Measurements from ENCODE around the gene MYRF. TPM values are rescaled to one million over a fixed set of nuclear protein-coding genes. Genes with fewer than 3 reads are reported as not detected.

Gene MYRF
- total and polyA plus RNA-seq, 4 donors: 0.23 to 2.3 (median 1.0) TPM

- Histone ChIP-seq H3K4me3 (ENCODE audit: low read length in 2 of 2) (no peak overlapping the region), H3K27ac (ENCODE audit: low read depth in 1 of 2, low read length in 2 of 2) (no peak overlapping the region), H3K9me3 (ENCODE audit: control insufficient read depth, low read length) (no peaks in the 10 kb centered on the region), H3K27me3 (ENCODE audit: control insufficient read depth in 1 of 2, insufficient read depth in 2 of 2, low read length in 1 of 2) (no peaks in the 10 kb centered on the region), H3K4me1 (ENCODE audit: control insufficient read depth in 1 of 2, insufficient read depth in 2 of 2, low read length in 2 of 2) (no peaks in the 10 kb centered on the region), H3K36me3 (ENCODE audit: control insufficient read depth in 1 of 2, insufficient read depth in 2 of 2, low read length in 1 of 2) (no peaks in the 10 kb centered on the region)
- intact Hi-C loops (cut with DNase I): loop anchor here (2.0 to 10.0 kb wide), 9 partner anchors 76 to 519 kb away; partner anchors contain the start of gene INCENP (in 1 of the 2)
- no peak for ATAC-seq (ENCODE audit: low FRiP score)
- 91% methylated on average over 18 of the region's 18 CpGs for WGBS, 2 donors
- peak; percentile 33 to 69 for DNase-seq
Observed at GRCh38 chr11:61795876-61796526, 43.6 kb downstream of the MYRF start.

- H3K36me3 ChIP-seq (ENCODE audit: control insufficient read depth in 1 of 2, insufficient read depth in 2 of 2, low read length in 1 of 2): no peaks in the 10 kb centered on the region
- peak; percentile 73 for ATAC-seq (ENCODE audit: low FRiP score)
- no peak overlapping the region for H3K27ac ChIP-seq (ENCODE audit: low read depth in 1 of 2, low read length in 2 of 2)
Observed at GRCh38 chr11:61797263-61797944, 45.0 kb downstream of the MYRF start.

GRCh38 chr11:61799665-61800284, 47.3 kb downstream of the MYRF start:
- H3K4me3 ChIP-seq (ENCODE audit: low read length in 2 of 2): no peak overlapping the region
- H3K36me3 ChIP-seq (ENCODE audit: control insufficient read depth in 1 of 2, insufficient read depth in 2 of 2, low read length in 1 of 2): peaks cover 0 to 1% of the 10 kb centered on the region in 2 donors
- DNase-seq: peak in 1 of 2 donors; percentile 13
- H3K4me1 ChIP-seq (ENCODE audit: control insufficient read depth in 1 of 2, insufficient read depth in 2 of 2, low read length in 2 of 2): no peaks in the 10 kb centered on the region
- intact Hi-C loops (cut with DNase I): loop anchor here (5.0 to 10.0 kb wide), 8 partner anchors 73 to 515 kb away; partner anchors contain the start of gene INCENP (in 1 of the 2)
- H3K27me3 ChIP-seq (ENCODE audit: control insufficient read depth in 1 of 2, insufficient read depth in 2 of 2, low read length in 1 of 2): no peaks in the 10 kb centered on the region
- H3K9me3 ChIP-seq (ENCODE audit: control insufficient read depth, low read length): no peaks in the 10 kb centered on the region
- WGBS, 2 donors: 96 to 98% methylated on average over 2 of the region's 2 CpGs
- ATAC-seq (ENCODE audit: low FRiP score): no peak
- H3K27ac ChIP-seq (ENCODE audit: low read depth in 1 of 2, low read length in 2 of 2): no peak overlapping the region

More at GRCh38 chr11:61797263-61797944, 45.0 kb downstream of the MYRF start:
- WGBS, 2 donors: 6 to 9% methylated on average over 3 of the region's 3 CpGs
- Histone ChIP-seq H3K4me3 (ENCODE audit: low read length in 2 of 2) (no peak overlapping the region), H3K9me3 (ENCODE audit: control insufficient read depth, low read length) (no peaks in the 10 kb centered on the region), H3K27me3 (ENCODE audit: control insufficient read depth in 1 of 2, insufficient read depth in 2 of 2, low read length in 1 of 2) (no peaks in the 10 kb centered on the region), H3K4me1 (ENCODE audit: control insufficient read depth in 1 of 2, insufficient read depth in 2 of 2, low read length in 2 of 2) (no peaks in the 10 kb centered on the region)
- intact Hi-C loops (cut with DNase I): loop anchor here (2.0 to 10.0 kb wide), 9 partner anchors 75 to 517 kb away; partner anchors contain the start of gene INCENP (in 1 of the 2)
- DNase-seq: peak; percentile 83 to 86

GRCh38 chr11:61800331-61801281, 48.2 kb downstream of the MYRF start:
- DNase-seq: no peak
- peaks cover 0 to 4% of the 10 kb centered on the region in 2 donors for H3K36me3 ChIP-seq (ENCODE audit: control insufficient read depth in 1 of 2, insufficient read depth in 2 of 2, low read length in 1 of 2)
- H3K27ac ChIP-seq (ENCODE audit: low read depth in 1 of 2, low read length in 2 of 2): no peak overlapping the region
- no peak for ATAC-seq (ENCODE audit: low FRiP score)
- intact Hi-C loops (cut with DNase I): no loop called here
- no peaks in the 10 kb centered on the region for H3K27me3 ChIP-seq (ENCODE audit: control insufficient read depth in 1 of 2, insufficient read depth in 2 of 2, low read length in 1 of 2)
- H3K4me3 ChIP-seq (ENCODE audit: low read length in 2 of 2): no peak overlapping the region
- 83 to 84% methylated on average over 3 of the region's 3 CpGs for WGBS, 2 donors
- H3K9me3 ChIP-seq (ENCODE audit: control insufficient read depth, low read length): no peaks in the 10 kb centered on the region
- H3K4me1 ChIP-seq (ENCODE audit: control insufficient read depth in 1 of 2, insufficient read depth in 2 of 2, low read length in 2 of 2): no peaks in the 10 kb centered on the region

- 86 to 89% methylated on average over 6 of the region's 6 CpGs for WGBS, 2 donors
- Histone ChIP-seq H3K27me3 (ENCODE audit: control insufficient read depth in 1 of 2, insufficient read depth in 2 of 2, low read length in 1 of 2) (no peaks in the 10 kb centered on the region), H3K9me3 (ENCODE audit: control insufficient read depth, low read length) (no peaks in the 10 kb centered on the region), H3K4me1 (ENCODE audit: control insufficient read depth in 1 of 2, insufficient read depth in 2 of 2, low read length in 2 of 2) (no peaks in the 10 kb centered on the region), H3K4me3 (ENCODE audit: low read length in 2 of 2) (no peak overlapping the region), H3K27ac (ENCODE audit: low read depth in 1 of 2, low read length in 2 of 2) (no peak overlapping the region), H3K36me3 (ENCODE audit: control insufficient read depth in 1 of 2, insufficient read depth in 2 of 2, low read length in 1 of 2) (peaks cover 0 to 6% of the 10 kb centered on the region in 2 donors)
- DNase-seq (peak in 1 of 2 donors; percentile 7), ATAC-seq (ENCODE audit: low FRiP score) (no peak)
- intact Hi-C loops (cut with DNase I): no loop called here
Observed at GRCh38 chr11:61802605-61803004, 50.2 kb downstream of the MYRF start.

- Histone ChIP-seq H3K9me3 (ENCODE audit: control insufficient read depth, low read length) (no peaks in the 10 kb centered on the region), H3K27ac (ENCODE audit: low read depth in 1 of 2, low read length in 2 of 2) (no peak overlapping the region), H3K4me1 (ENCODE audit: control insufficient read depth in 1 of 2, insufficient read depth in 2 of 2, low read length in 2 of 2) (no peaks in the 10 kb centered on the region), H3K36me3 (ENCODE audit: control insufficient read depth in 1 of 2, insufficient read depth in 2 of 2, low read length in 1 of 2) (peaks cover 0 to 6% of the 10 kb centered on the region in 2 donors), H3K4me3 (ENCODE audit: low read length in 2 of 2) (no peak overlapping the region), H3K27me3 (ENCODE audit: control insufficient read depth in 1 of 2, insufficient read depth in 2 of 2, low read length in 1 of 2) (no peaks in the 10 kb centered on the region)
- ATAC-seq (ENCODE audit: low FRiP score): no peak
- peak in 1 of 2 donors; percentile 32 for DNase-seq
- intact Hi-C loops (cut with DNase I): no loop called here
- 58 to 70% methylated on average over 3 of the region's 3 CpGs for WGBS, 2 donors
Observed at GRCh38 chr11:61803889-61804647, 51.6 kb downstream of the MYRF start.

GRCh38 chr11:61805146-61805545, 52.7 kb downstream of the MYRF start:
- WGBS, 2 donors: 85 to 95% methylated on average over 1 of the region's 1 CpG
- H3K27me3 ChIP-seq (ENCODE audit: control insufficient read depth in 1 of 2, insufficient read depth in 2 of 2, low read length in 1 of 2): no peaks in the 10 kb centered on the region
- peaks cover 0 to 6% of the 10 kb centered on the region in 2 donors for H3K36me3 ChIP-seq (ENCODE audit: control insufficient read depth in 1 of 2, insufficient read depth in 2 of 2, low read length in 1 of 2)
- ATAC-seq (ENCODE audit: low FRiP score) (no peak), DNase-seq (peak in 1 of 2 donors; percentile 10)
- intact Hi-C loops (cut with DNase I): no loop called here
- no peaks in the 10 kb centered on the region for H3K9me3 ChIP-seq (ENCODE audit: control insufficient read depth, low read length)
- no peaks in the 10 kb centered on the region for H3K4me1 ChIP-seq (ENCODE audit: control insufficient read depth in 1 of 2, insufficient read depth in 2 of 2, low read length in 2 of 2)
- H3K27ac ChIP-seq (ENCODE audit: low read depth in 1 of 2, low read length in 2 of 2): no peak overlapping the region
- H3K4me3 ChIP-seq (ENCODE audit: low read length in 2 of 2): no peak overlapping the region

All from aorta (tissue), 5 donors.